DND-41 (cell line): Measurements from ENCODE around the gene ATP6V1G1.
"Not testable (repeated sequence)": the region's sequence is repeated elsewhere in the genome, so short reads cannot be mapped to it uniquely, and the experiment has no call there.

Experiments
- EZH2 ChIP-seq: IDR thresholded peaks from 3 replicates; pipeline ENCODE4 v1.6.1; 2012; ENCODE audit warnings: borderline replicate concordance, low read depth, mild to moderate bottlenecking, moderate library complexity, low read length, inconsistent platforms; ENCODE audit not compliant: severe bottlenecking
- TF ChIP-seq, protein P1 (sequence below): IDR thresholded peaks from 2 replicates; pipeline ENCODE4 v1.5.1; 2012; ENCODE audit warnings: borderline replicate concordance, low read length, moderate library complexity, mild to moderate bottlenecking; ENCODE audit not compliant: poor library complexity, severe bottlenecking; ENCODE audit errors: extremely low read depth

DNA sequence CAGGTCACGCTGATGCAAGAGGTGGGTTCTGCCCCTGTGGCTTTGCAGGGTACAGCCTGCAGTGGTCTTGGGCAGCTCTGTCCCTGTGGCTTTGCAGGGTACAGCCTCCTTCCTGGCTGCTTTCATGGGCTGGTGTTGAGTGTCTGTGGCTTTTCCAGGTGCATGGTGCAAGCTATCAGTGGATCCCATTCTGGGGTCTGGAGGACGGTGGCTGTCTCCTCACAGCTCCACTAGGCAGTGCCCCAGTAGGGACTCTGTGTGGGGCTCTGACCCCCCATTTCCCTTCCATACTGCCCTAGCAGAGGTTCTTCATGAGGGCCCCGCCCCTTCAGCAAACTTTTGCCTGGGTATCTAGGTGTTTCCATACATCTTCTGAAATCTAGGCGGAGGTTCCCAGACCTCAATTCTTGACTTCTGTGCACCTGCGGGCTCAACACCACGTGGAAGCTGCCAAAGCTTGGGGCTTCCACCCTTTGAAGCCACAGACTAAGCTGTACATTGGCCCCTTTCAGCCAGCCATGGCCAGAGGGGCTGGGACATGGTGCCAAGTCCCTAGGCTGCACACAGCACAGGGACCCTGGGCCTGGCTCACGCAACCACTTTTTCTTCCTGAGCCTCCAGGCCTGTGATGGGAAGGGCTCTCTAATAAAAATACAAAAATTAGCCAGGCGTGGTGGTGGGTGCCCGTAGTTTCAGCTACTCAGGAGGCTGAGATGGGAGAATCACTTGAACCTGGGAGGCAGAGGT is 13.1 kb downstream of the ATP6V1G1 start:
- TF ChIP-seq, protein P1, sequence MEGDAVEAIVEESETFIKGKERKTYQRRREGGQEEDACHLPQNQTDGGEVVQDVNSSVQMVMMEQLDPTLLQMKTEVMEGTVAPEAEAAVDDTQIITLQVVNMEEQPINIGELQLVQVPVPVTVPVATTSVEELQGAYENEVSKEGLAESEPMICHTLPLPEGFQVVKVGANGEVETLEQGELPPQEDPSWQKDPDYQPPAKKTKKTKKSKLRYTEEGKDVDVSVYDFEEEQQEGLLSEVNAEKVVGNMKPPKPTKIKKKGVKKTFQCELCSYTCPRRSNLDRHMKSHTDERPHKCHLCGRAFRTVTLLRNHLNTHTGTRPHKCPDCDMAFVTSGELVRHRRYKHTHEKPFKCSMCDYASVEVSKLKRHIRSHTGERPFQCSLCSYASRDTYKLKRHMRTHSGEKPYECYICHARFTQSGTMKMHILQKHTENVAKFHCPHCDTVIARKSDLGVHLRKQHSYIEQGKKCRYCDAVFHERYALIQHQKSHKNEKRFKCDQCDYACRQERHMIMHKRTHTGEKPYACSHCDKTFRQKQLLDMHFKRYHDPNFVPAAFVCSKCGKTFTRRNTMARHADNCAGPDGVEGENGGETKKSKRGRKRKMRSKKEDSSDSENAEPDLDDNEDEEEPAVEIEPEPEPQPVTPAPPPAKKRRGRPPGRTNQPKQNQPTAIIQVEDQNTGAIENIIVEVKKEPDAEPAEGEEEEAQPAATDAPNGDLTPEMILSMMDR = not testable (repeated sequence)
- TF ChIP-seq EZH2 = not testable (repeated sequence)
